ENCODE data around the gene FAM3D. TPM values are rescaled to one million over a fixed set of nuclear protein-coding genes. Genes with fewer than 3 reads are reported as not detected.

Gene FAM3D
- total RNA-seq, 1 donor from 2014 or later, result 4.0 TPM

GRCh38 chr3:58622892-58623291, 43.7 kb downstream of the FAM3D start:
- peaks cover 10% of the 10 kb centered on the region for H3K4me1 ChIP-seq
- H3K27me3 ChIP-seq, result no peaks in the 10 kb centered on the region
- H3K4me3 ChIP-seq, result no peak overlapping the region
- no peak for DNase-seq
- H3K9me3 ChIP-seq, result no peaks in the 10 kb centered on the region
- H3K27ac ChIP-seq, result no peak overlapping the region
- no peaks in the 10 kb centered on the region for H3K36me3 ChIP-seq
- TF ChIP-seq, protein P1, sequence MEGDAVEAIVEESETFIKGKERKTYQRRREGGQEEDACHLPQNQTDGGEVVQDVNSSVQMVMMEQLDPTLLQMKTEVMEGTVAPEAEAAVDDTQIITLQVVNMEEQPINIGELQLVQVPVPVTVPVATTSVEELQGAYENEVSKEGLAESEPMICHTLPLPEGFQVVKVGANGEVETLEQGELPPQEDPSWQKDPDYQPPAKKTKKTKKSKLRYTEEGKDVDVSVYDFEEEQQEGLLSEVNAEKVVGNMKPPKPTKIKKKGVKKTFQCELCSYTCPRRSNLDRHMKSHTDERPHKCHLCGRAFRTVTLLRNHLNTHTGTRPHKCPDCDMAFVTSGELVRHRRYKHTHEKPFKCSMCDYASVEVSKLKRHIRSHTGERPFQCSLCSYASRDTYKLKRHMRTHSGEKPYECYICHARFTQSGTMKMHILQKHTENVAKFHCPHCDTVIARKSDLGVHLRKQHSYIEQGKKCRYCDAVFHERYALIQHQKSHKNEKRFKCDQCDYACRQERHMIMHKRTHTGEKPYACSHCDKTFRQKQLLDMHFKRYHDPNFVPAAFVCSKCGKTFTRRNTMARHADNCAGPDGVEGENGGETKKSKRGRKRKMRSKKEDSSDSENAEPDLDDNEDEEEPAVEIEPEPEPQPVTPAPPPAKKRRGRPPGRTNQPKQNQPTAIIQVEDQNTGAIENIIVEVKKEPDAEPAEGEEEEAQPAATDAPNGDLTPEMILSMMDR (IDR thresholded peaks at IDR 0.05), result no peak
- no peak for ATAC-seq
- intact Hi-C loops (cut with DNase I), result no loop called here

DNA sequence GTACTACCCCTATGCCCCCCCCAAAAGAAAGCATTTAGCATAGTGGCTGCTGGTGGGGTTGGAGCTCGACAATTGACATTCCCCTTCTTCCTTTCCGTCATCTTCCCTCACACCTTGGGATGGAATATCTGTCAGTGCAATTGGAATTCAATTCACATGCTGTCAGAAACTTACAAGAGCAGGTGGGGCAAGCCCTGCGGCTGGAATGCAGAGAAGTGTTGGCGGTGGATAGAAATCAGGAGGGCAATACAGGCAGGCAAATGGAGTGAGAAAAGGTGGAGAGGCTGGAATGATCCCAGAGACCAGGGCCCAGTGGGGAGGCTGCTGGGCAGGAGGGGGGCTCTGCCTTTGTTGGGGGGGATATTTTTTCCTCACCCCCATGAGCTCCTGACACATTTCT, 44.1 kb downstream of the FAM3D start:
- intact Hi-C loops (cut with DNase I), result no loop called here
- Histone ChIP-seq H3K9me3 (no peaks in the 10 kb centered on the region), H3K4me3 (no peak overlapping the region), H3K27me3 (no peaks in the 10 kb centered on the region), H3K36me3 (no peaks in the 10 kb centered on the region), H3K4me1 (peaks cover 7% of the 10 kb centered on the region), H3K27ac (no peak overlapping the region)
- TF ChIP-seq, protein P1 (IDR thresholded peaks at IDR 0.05), result no peak
- ATAC-seq (peak; percentile 13), DNase-seq (no peak)

DNA sequence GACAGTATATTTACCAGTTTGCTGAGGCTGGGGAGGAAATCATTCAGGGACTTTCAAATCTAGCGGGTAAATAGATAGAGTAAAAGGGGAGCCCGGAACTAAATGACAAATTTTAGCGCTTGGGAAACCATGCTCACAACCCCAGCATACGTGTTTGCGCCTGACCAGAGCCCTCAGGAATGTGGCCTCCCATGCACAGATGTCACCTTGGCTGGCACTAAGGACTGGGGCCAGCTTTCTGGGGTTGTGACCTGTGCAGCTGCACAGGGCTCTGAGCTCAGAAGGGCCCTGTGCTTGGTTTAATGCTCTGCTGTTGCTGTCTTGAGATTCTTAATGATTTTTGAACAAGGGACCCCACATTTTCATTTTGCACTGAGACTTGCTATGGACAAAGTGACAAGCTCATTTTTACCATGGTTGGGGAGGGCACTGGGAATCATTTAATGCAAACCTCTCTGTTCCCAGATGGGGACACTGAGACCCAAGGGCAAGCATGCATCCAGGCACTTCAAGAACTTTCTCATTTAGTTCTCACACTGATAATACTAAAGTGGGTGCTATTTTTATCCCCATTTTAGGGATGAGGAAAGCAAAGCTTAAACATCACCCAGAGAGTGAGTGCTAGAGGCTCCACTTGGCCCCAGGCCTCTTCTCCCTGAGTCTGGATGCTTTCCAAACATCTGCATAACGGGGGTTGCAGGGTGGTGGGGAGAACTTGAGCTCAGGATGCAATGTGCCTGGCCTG, 45.3 kb downstream of the FAM3D start:
- H3K4me3 ChIP-seq, result no peak overlapping the region
- no peaks in the 10 kb centered on the region for H3K4me1 ChIP-seq
- no peaks in the 10 kb centered on the region for H3K27me3 ChIP-seq
- TF ChIP-seq, protein P1 (IDR thresholded peaks at IDR 0.05), result no peak
- intact Hi-C loops (cut with DNase I), result no loop called here
- no peaks in the 10 kb centered on the region for H3K9me3 ChIP-seq
- DNase-seq (no peak), ATAC-seq (no peak)
- H3K27ac ChIP-seq, result no peak overlapping the region
- H3K36me3 ChIP-seq, result no peaks in the 10 kb centered on the region

DNA sequence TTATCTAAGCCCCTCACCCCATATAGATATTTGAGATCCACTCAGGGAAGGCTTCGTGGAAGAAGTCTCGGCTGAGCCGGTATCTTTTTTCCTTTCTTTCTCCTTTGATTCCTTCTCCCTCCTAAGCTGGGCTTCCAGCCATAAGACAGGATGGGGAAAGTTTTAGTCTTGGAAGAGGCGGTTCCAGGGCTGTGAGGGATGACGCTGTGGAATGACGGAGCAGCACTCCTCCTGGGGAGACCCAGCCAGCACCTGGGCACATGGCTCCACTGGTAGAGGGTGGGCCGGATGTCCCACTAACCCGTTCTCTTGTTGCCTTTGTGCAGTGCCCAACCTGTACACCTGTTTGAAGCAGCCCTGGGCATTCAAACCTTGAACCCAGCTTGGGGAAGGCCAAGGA, 46.2 kb downstream of the FAM3D start:
- H3K4me3 ChIP-seq, result no peak overlapping the region
- TF ChIP-seq, protein P1 (IDR thresholded peaks at IDR 0.05), result no peak
- no peaks in the 10 kb centered on the region for H3K27me3 ChIP-seq
- DNase-seq (no peak), ATAC-seq (no peak)
- H3K9me3 ChIP-seq, result no peaks in the 10 kb centered on the region
- intact Hi-C loops (cut with DNase I), result no loop called here
- no peaks in the 10 kb centered on the region for H3K4me1 ChIP-seq
- H3K36me3 ChIP-seq, result no peaks in the 10 kb centered on the region
- H3K27ac ChIP-seq, result no peak overlapping the region

GRCh38 chr3:58617338-58617761, 49.2 kb downstream of the FAM3D start:
- no peaks in the 10 kb centered on the region for H3K9me3 ChIP-seq
- no peak overlapping the region for H3K27ac ChIP-seq
- intact Hi-C loops (cut with DNase I), result no loop called here
- no peak overlapping the region for H3K4me3 ChIP-seq
- DNase-seq (no peak), ATAC-seq (no peak)
- TF ChIP-seq, protein P1 (IDR thresholded peaks at IDR 0.05), result no peak
- no peaks in the 10 kb centered on the region for H3K4me1 ChIP-seq
- H3K36me3 ChIP-seq, result no peaks in the 10 kb centered on the region
- H3K27me3 ChIP-seq, result no peaks in the 10 kb centered on the region
